Esophagus squamous epithelium (tissue), 4 donors: ENCODE results near the gene OAF.
"Not testable (repeated sequence)": the region's sequence is repeated elsewhere in the genome, so short reads cannot be mapped to it uniquely, and the experiment has no call there.

Source experiments
- CTCF ChIP-seq, 6 experiments: fragments of 450-650 bp in 4 of 6; fragments of 200-600 bp in 2 of 6; sonication (generic) in 2 of 6; IDR thresholded peaks; one replicate each; pipeline ENCODE4 v1.5.1; 2016 to 2019; ENCODE audit warnings: antibody characterized with exemption in 6 of 6, mild to moderate bottlenecking in 4 of 6, moderate library complexity in 4 of 6
- POLR2A ChIP-seq, 4 donors: fragments of 450-650 bp; IDR thresholded peaks; one replicate each; pipeline ENCODE4 v1.6.1; 2017; ENCODE audit warnings: antibody characterized with exemption in 4 of 4, mild to moderate bottlenecking in 4 of 4, moderate library complexity in 3 of 4

DNA sequence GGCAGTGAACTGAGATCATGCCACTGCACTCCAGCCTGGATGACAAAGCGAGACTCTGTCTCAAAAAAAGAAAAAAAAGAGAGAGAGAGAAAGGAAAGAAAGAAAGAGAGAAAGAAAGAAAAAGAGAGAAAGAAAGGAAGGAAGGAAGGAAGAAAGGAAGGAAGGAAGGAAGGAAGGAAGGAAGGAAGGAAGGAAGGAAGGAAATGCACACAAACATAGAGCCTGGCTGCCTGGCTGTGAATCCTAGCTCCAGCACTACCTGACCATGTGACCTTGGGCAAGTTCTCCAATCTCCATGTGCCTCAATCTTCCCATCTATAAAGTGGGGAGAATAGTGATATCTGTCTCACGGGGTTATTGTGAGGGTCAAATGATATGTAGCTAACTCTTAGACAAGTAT, 63.1 kb downstream of the OAF start:
- not testable (repeated sequence) for TF ChIP-seq CTCF, POLR2A (IDR thresholded peaks at IDR 0.05)
